ENCODE measurements around the gene LYZL6.

LYZL6 gene

DNA sequence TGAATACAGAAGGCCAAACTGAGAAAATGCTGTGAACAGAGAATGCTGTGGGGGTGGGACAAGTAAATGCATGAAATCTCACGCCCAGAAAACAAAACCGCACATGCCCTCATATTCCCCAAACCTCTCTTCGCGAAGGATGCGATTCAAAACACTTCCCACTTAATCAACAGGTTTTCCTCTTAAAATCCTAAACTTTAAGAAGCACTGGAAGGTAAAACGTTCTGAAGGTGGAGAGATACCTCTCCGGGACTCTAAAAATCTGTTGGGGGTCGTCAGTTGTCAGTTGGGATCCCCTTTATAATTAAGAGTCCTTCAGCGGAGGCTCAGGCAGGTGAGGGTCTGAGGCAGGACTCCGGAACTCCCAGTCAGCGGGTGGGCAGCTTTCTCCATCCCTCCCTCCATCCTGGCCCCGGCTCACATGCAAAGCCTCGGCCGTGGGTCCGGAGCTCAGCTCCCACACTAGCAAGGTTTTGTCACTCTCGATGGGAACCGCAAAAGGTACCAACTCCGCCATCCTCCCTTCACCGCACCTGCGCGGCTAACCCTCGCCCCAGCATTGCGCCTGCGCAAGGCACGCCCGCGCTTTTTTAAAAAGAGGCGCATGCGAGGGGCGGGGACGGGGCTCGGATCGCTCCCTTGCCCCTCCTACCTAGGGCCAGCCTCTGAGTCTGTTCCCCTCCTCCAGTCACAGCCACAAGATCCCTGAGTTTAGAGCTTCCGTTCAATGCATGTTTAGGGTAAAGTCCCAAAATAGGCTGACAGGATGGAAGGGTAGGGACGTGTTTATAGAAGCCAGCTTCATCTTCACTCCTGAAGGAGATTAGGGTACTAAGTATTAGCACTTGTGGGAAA is 13.1 kb downstream of the LYZL6 start, which contains the start of gene RDM1:
Gene RDM1 (minus strand): TSS at position 563 of the 855 bp plus-strand sequence. CDS start 46 bp downstream, at position 517.
- H3K4me3 ChIP-seq (ENCODE audit: low read depth, low read length) = no peak within 1 kb of the TSS
- TF ChIP-seq, protein P1, sequence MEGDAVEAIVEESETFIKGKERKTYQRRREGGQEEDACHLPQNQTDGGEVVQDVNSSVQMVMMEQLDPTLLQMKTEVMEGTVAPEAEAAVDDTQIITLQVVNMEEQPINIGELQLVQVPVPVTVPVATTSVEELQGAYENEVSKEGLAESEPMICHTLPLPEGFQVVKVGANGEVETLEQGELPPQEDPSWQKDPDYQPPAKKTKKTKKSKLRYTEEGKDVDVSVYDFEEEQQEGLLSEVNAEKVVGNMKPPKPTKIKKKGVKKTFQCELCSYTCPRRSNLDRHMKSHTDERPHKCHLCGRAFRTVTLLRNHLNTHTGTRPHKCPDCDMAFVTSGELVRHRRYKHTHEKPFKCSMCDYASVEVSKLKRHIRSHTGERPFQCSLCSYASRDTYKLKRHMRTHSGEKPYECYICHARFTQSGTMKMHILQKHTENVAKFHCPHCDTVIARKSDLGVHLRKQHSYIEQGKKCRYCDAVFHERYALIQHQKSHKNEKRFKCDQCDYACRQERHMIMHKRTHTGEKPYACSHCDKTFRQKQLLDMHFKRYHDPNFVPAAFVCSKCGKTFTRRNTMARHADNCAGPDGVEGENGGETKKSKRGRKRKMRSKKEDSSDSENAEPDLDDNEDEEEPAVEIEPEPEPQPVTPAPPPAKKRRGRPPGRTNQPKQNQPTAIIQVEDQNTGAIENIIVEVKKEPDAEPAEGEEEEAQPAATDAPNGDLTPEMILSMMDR (IDR thresholded peaks at IDR 0.05; ENCODE audit: low read depth, low read length) = no peak

DNA sequence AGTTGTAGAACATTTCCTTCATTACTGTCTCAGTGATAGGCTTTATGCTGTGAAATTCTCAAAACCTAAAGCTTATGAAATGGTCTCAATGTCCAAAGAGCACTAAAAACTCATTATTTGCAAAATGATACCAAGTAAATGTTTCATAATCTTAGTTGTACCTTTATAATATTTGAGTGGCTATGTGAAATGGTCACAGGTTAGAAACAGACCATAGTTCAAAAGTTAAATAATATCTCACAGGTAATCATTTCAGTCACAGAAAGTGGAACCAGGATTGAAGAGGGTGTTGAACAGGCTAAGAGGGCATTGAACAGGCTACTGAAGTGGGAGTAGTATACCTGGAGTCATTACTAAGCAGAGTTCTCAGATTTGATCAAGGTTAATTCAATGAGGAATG is 15.8 kb downstream of the LYZL6 start:
- TF ChIP-seq, protein P1 (IDR thresholded peaks at IDR 0.05; ENCODE audit: low read depth, low read length) = no peak

DNA sequence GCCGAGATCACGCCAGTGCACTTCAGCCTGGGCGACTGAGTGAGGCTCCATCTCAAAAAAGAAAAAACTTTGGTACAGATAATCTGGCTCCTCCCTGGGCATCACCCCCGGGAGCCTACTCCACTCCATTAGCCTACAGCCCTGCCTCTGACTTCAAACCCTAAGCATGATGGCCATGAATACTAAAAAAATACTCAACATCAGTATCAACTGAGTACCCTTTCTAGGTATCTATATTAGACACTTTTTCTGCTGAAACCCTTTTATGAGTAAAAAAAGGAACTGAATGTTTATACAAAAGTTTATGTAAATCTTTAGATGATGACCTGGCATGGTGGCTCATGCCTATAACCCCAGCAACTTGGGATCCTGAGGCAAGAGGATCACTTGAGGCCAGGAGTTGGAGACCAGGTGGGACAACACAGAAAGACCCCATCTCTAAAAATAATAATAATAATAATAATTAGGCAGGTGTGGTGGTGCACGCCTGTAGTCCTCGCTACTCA is 19.9 kb downstream of the LYZL6 start:
- TF ChIP-seq, protein P1 (IDR thresholded peaks at IDR 0.05; ENCODE audit: low read depth, low read length) = no peak
- H3K4me3 ChIP-seq (ENCODE audit: low read depth, low read length) = no peak overlapping the region

More for the DNA sequence above, 15.8 kb downstream of the LYZL6 start:
- no peak overlapping the region for H3K4me3 ChIP-seq (ENCODE audit: low read depth, low read length)

DNA sequence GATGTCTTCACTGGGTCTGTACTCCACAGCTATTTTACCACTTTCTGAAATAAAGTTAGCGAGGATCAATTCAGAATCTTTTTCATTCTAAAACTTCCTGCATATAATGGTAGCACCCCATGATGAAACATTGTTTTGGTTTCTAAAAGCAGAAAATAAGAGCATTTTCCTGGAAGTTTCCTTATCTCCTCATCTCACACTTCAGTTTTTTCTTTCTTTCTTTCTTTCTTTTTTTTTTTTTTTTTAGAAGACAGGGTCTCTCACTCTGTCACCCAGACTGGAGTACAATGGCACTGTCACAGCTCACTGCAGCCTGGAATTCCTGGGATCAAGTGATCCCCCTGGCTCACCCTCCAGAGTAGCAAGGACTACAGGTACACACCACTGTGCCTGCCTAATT is 23.3 kb downstream of the LYZL6 start:
- TF ChIP-seq, protein P1 (IDR thresholded peaks at IDR 0.05; ENCODE audit: low read depth, low read length) = no peak
- H3K4me3 ChIP-seq (ENCODE audit: low read depth, low read length) = no peak overlapping the region

DNA sequence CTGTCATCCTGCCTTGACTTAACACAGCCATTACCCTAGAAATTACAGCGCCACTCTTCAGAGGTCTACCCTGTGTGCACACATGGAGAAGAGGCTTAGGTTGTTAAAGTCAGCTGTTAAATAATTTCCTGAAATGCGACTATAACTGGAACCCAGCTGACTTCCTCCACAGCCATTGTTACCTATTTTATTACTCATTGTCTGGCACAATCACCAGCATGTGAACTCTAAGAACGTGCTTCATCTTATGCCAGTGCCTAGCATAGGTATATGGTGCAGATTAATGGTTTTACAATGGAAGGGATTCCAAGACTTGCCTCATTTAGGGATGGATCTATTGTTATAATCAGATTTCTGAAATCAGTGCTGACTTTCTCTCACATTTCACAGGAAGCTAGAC is 24.8 kb downstream of the LYZL6 start:
- TF ChIP-seq, protein P1 (IDR thresholded peaks at IDR 0.05; ENCODE audit: low read depth, low read length) = no peak
- no peak overlapping the region for H3K4me3 ChIP-seq (ENCODE audit: low read depth, low read length)

DNA sequence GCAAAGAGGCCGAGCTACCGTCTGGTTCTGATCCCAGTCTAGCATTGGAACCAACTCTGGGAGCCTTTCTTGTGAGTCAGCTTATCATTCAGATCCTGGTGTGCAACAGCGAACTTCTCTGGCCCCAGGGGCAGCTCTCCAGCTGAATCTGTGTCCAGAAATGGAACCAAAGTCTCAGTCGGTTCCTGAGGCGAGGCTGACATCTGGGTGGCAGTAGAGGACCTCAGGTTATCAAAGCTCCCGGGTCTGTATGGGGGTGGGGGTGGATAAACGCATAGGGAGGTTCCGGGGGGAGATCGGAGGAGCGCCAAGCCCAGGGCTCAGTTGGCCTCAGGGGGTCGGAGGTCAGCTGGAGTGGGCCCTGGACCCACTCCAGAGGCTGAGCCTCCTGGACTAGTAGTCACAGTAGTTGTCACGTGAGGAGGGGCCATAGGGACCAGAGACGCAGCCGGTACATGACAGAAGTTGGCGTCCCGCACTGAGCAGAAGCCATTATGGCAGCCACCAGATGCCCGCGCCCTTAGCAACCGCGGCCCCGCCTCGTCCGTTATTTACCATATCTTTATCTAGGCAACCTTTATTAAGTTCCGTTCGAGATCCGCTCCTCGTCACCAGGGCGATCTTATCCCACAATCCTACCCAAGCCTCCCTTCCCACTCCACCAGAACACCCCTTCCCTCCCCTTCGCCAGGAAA is 25.8 kb downstream of the LYZL6 start:
- TF ChIP-seq, protein P1 (IDR thresholded peaks at IDR 0.05; ENCODE audit: low read depth, low read length) = no peak
- H3K4me3 ChIP-seq (ENCODE audit: low read depth, low read length) = no peak overlapping the region

Data from WI38 (cell line).